AG09309 (cell line): Measurements from ENCODE around the gene TXNRD2.

ENCODE experiments used
- DNase-seq: peaks from one replicate; pipeline ENCODE4 v3.0.0-alpha.2; 2010; ENCODE audit warnings: low read depth
- H3K4me3 ChIP-seq: 2 replicates; pipeline ENCODE4 v1.5.1; 2011; ENCODE audit warnings: mild to moderate bottlenecking, low read depth, low read length, moderate library complexity; ENCODE audit not compliant: control insufficient read depth
- CTCF ChIP-seq: IDR thresholded peaks from 2 replicates; pipeline ENCODE4 v1.5.1; 2011; ENCODE audit warnings: mild to moderate bottlenecking, low read depth, low read length, inconsistent platforms; ENCODE audit not compliant: insufficient read depth, control insufficient read depth; ENCODE audit errors: missing control alignments

Gene TXNRD2

GRCh38 chr22:19981171-19981960 lies 39.7 kb upstream of the TXNRD2 start:
- no peak for TF ChIP-seq CTCF
- DNase-seq: no peak
- no peak overlapping the region for H3K4me3 ChIP-seq

DNA sequence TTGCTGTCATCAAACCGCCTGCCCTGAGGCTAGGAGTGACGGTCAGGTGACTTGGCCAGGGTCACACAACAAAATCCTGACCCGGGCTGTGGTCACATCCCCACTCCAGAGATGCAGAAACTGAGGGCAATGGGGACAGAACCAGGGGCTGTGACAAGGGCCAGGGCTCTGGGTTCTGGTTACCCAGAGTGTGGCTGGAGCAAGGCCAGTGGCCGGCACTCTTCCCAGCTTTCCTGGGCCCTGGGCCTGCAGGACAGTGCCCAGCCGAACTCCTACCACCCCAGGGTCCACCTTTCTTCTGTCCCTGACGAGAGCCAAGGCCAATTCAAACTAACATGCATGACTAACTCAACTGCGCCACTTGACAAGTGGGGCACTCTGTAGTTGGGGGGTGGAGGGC lies 39.1 kb upstream of the TXNRD2 start:
- no peak overlapping the region for H3K4me3 ChIP-seq
- no peak for TF ChIP-seq CTCF
- no peak for DNase-seq

GRCh38 chr22:19979712-19980493 lies 38.3 kb upstream of the TXNRD2 start:
- no peak for DNase-seq
- no peak overlapping the region for H3K4me3 ChIP-seq

DNA sequence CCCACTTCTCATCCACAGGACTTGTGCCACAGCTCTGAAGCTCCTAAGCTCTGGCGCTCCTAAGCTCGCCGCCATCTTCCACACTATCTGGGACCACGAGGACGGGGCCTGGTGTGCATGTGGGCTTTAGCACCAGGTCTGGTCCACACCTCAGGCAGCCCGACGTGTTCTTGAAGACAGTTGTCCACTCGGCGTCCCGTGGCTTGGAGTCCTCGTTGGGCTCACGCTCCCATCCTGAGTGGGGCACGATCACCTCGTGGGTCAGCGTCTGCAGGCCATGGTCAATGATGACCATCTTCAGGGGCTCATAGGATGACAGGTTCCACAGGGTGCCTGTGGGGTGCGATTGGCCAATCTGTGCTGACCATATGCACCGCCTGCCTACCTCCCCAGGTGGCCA lies 37.1 kb upstream of the TXNRD2 start:
- no peak for TF ChIP-seq CTCF
- H3K4me3 ChIP-seq: no peak overlapping the region
- DNase-seq: no peak

More at GRCh38 chr22:19979712-19980493, 38.3 kb upstream of the TXNRD2 start:
- TF ChIP-seq CTCF: no peak

GRCh38 chr22:19977296-19978243 lies 36.0 kb upstream of the TXNRD2 start:
- no peak overlapping the region for H3K4me3 ChIP-seq
- no peak for TF ChIP-seq CTCF
- no peak for DNase-seq

- TF ChIP-seq CTCF: no peak
- no peak overlapping the region for H3K4me3 ChIP-seq
- no peak for DNase-seq
Observed at GRCh38 chr22:19976671-19977070, 35.1 kb upstream of the TXNRD2 start.
